NCI-H2227 treated with DMSO at 0.1 percent for 48 hours (cell line): ENCODE measurements around the gene ANO4.

ENCODE experiments used
- DNase-seq: peaks from one replicate; lab custom pipeline; 2025; lab: John Stamatoyannopoulos, UW

Gene ANO4

GRCh38 chr12:100794441-100795173 is at the start of gene ANO4:
Gene ANO4, plus strand, starts transcription at chr12:100794776. Its CDS starts 107,010 bp downstream, at chr12:100901786.
- DNase-seq = peak; percentile 53

GRCh38 chr12:100745378-100746071 is 49.1 kb upstream of the ANO4 start:
- DNase-seq = no peak

- no peak for DNase-seq
These were observed 41.7 kb upstream of the ANO4 start for GRCh38 chr12:100752841-100753240.

GRCh38 chr12:100753837-100754236 is 40.7 kb upstream of the ANO4 start:
- DNase-seq = no peak

- DNase-seq = no peak
These were observed 39.4 kb upstream of the ANO4 start for GRCh38 chr12:100755186-100755585.

GRCh38 chr12:100758083-100758482 is 36.5 kb upstream of the ANO4 start:
- no peak for DNase-seq

- DNase-seq = no peak
These were observed 27.2 kb upstream of the ANO4 start for GRCh38 chr12:100767371-100767770.

GRCh38 chr12:100767950-100768349 is 26.6 kb upstream of the ANO4 start:
- DNase-seq = no peak

GRCh38 chr12:100778967-100779590 is 15.5 kb upstream of the ANO4 start:
- DNase-seq = no peak

GRCh38 chr12:100789146-100789545 is 5.4 kb upstream of the ANO4 start:
- DNase-seq = no peak

- DNase-seq = no peak
These were observed 4.6 kb upstream of the ANO4 start for GRCh38 chr12:100789975-100790374.

GRCh38 chr12:100790552-100790951 is 4.0 kb upstream of the ANO4 start:
- DNase-seq = no peak

- DNase-seq = no peak
These were observed 1.4 kb upstream of the ANO4 start for GRCh38 chr12:100793182-100793581.

- DNase-seq = no peak
These were observed 711 bp downstream of the ANO4 start for GRCh38 chr12:100795174-100795799.

GRCh38 chr12:100795800-100796179 is 1.2 kb downstream of the ANO4 start:
- DNase-seq = no peak

GRCh38 chr12:100796621-100797020 is 2.0 kb downstream of the ANO4 start:
- DNase-seq = no peak

- peak; percentile 40 for DNase-seq
These were observed 2.7 kb downstream of the ANO4 start for GRCh38 chr12:100797246-100797645.

- no peak for DNase-seq
These were observed 3.2 kb downstream of the ANO4 start for GRCh38 chr12:100797786-100798185.

GRCh38 chr12:100798286-100799160 is 3.9 kb downstream of the ANO4 start:
- DNase-seq = peak; percentile 91

GRCh38 chr12:100799770-100800169 is 5.2 kb downstream of the ANO4 start:
- no peak for DNase-seq

GRCh38 chr12:100800723-100801122 is 6.1 kb downstream of the ANO4 start:
- DNase-seq = no peak

GRCh38 chr12:100801320-100801719 is 6.7 kb downstream of the ANO4 start:
- DNase-seq = no peak
